MM.1S (cell line): ENCODE measurements around the gene UPK1A.

Source experiments
- DNase-seq: peaks from one replicate; pipeline ENCODE4 v3.0.0-alpha.2; 2015
- H2AFZ ChIP-seq: fragments of 300-600 bp; sonication (generic); 2 replicates; pipeline ENCODE4 v1.6.0; 2016; ENCODE audit warnings: antibody characterized with exemption, low read length
- H3F3A ChIP-seq: fragments of 300-600 bp; sonication (generic); 2 replicates; pipeline ENCODE4 v1.6.1; 2016; ENCODE audit warnings: mild to moderate bottlenecking, antibody characterized with exemption, low read length, moderate library complexity, mixed read lengths; ENCODE audit not compliant: insufficient read depth
- H3K27ac ChIP-seq: fragments of 300-600 bp; sonication (generic); 2 replicates; pipeline ENCODE4 v1.5.1; 2016; ENCODE audit warnings: mild to moderate bottlenecking, low read length
- H3K27me3 ChIP-seq: fragments of 300-600 bp; sonication (generic); replicated peaks from 2 replicates; pipeline ENCODE4 v1.6.0; 2016; ENCODE audit warnings: low read length; ENCODE audit not compliant: insufficient read depth
- H3K36me3 ChIP-seq: fragments of 300-600 bp; sonication (generic); replicated peaks from 2 replicates; pipeline ENCODE4 v1.6.1; 2016; ENCODE audit warnings: mild to moderate bottlenecking, low read length, mixed read lengths; ENCODE audit not compliant: insufficient read depth
- H3K4me1 ChIP-seq: fragments of 300-600 bp; sonication (generic); 2 replicates; pipeline ENCODE4 v1.6.1; 2016; ENCODE audit warnings: low read length, mixed read lengths
- H3K4me2 ChIP-seq: fragments of 300-600 bp; sonication (generic); 2 replicates; pipeline ENCODE4 v1.6.0; 2016; ENCODE audit warnings: low read depth, low read length
- H3K4me3 ChIP-seq: fragments of 300-600 bp; sonication (generic); 2 replicates; pipeline ENCODE4 v1.5.1; 2016; ENCODE audit warnings: low read length, mixed read lengths
- H3K79me2 ChIP-seq: fragments of 300-600 bp; sonication (generic); 2 replicates; pipeline ENCODE4 v1.6.1; 2016; ENCODE audit warnings: mixed run types, low read length, mixed read lengths
- H3K9ac ChIP-seq: fragments of 300-600 bp; sonication (generic); 2 replicates; pipeline ENCODE4 v1.6.1; 2016; ENCODE audit warnings: low read length, mixed read lengths
- H3K9me2 ChIP-seq: fragments of 300-600 bp; sonication (generic); replicated peaks from 2 replicates; pipeline ENCODE4 v1.6.1; 2016; ENCODE audit warnings: mild to moderate bottlenecking, low read length, mixed read lengths; ENCODE audit not compliant: insufficient read depth
- H3K9me3 ChIP-seq: fragments of 300-600 bp; sonication (generic); replicated peaks from 2 replicates; pipeline ENCODE4 v1.6.1; 2016; ENCODE audit warnings: mild to moderate bottlenecking, low read length, mixed read lengths; ENCODE audit not compliant: insufficient read depth
- H4K20me1 ChIP-seq: fragments of 300-600 bp; sonication (generic); 2 replicates; pipeline ENCODE4 v1.6.1; 2016; ENCODE audit warnings: mild to moderate bottlenecking, low read length, moderate library complexity, mixed read lengths; ENCODE audit not compliant: insufficient read depth
- CTCF ChIP-seq: fragments of 300-600 bp; sonication (generic); IDR thresholded peaks from 2 replicates; pipeline ENCODE4 v1.5.1; 2016; ENCODE audit warnings: antibody characterized with exemption, low read length, mixed read lengths
- EZH2 ChIP-seq: fragments of 300-600 bp; sonication (generic); optimal IDR thresholded peaks from 2 replicates; pipeline ENCODE3; 2017; ENCODE audit warnings: low read depth, mild to moderate bottlenecking, antibody characterized with exemption, low read length, mixed read lengths
- EZH2phosphoT487 ChIP-seq: fragments of 300-600 bp; sonication (generic); IDR thresholded peaks from 2 replicates; pipeline ENCODE4 v1.6.1; 2018; ENCODE audit warnings: antibody characterized with exemption, low read length

UPK1A gene

GRCh38 chr19:35724560-35724959, 58.2 kb downstream of the UPK1A start:
- Histone ChIP-seq H3K4me1 (no peaks in the 10 kb centered on the region), H3K36me3 (peaks cover 7% of the 10 kb centered on the region; the same call in 1 of the 2 replicates), H3F3A (no peaks in the 10 kb centered on the region), H4K20me1 (no peaks in the 10 kb centered on the region), H3K4me2 (no peak overlapping the region), H3K4me3 (no peak overlapping the region), H3K27ac (no peak overlapping the region), H2AFZ (no peak overlapping the region), H3K79me2 (peaks cover 26% of the 10 kb centered on the region), H3K27me3 (no peaks in the 10 kb centered on the region), H3K9ac (no peak overlapping the region), H3K9me3 (no peaks in the 10 kb centered on the region), H3K9me2 (no peaks in the 10 kb centered on the region)
- DNase-seq = no peak
- TF ChIP-seq EZH2phosphoT487 (no peak), CTCF (no peak), EZH2 (no peak)

- H3F3A ChIP-seq = no peaks in the 10 kb centered on the region
- peaks cover 18% of the 10 kb centered on the region for H3K79me2 ChIP-seq
- no peaks in the 10 kb centered on the region for H3K4me1 ChIP-seq
- no peak overlapping the region for H3K27ac ChIP-seq
- no peaks in the 10 kb centered on the region for H3K27me3 ChIP-seq
- no peak overlapping the region for H3K4me2 ChIP-seq
- H3K36me3 ChIP-seq = peaks cover 7% of the 10 kb centered on the region; the same call in 1 of the 2 replicates
- H3K4me3 ChIP-seq = no peak overlapping the region
- H2AFZ ChIP-seq = no peak overlapping the region
- H3K9me3 ChIP-seq = no peaks in the 10 kb centered on the region
- no peak for DNase-seq
- H3K9ac ChIP-seq = no peak overlapping the region
- H4K20me1 ChIP-seq = no peaks in the 10 kb centered on the region
- TF ChIP-seq CTCF (no peak), EZH2phosphoT487 (no peak), EZH2 (no peak)
- no peaks in the 10 kb centered on the region for H3K9me2 ChIP-seq
Observed at GRCh38 chr19:35725216-35725861, 59.0 kb downstream of the UPK1A start.

- no peaks in the 10 kb centered on the region for H3K9me2 ChIP-seq
- no peaks in the 10 kb centered on the region for H4K20me1 ChIP-seq
Observed at GRCh38 chr19:35727053-35727955, 61.0 kb downstream of the UPK1A start.

More at GRCh38 chr19:35727053-35727955, 61.0 kb downstream of the UPK1A start:
- Histone ChIP-seq H3K9ac (no peak overlapping the region), H3K9me3 (no peaks in the 10 kb centered on the region), H3K36me3 (peaks cover 7% of the 10 kb centered on the region; the same call in 1 of the 2 replicates), H3K27ac (no peak overlapping the region), H3K4me2 (no peak overlapping the region), H3K79me2 (peaks cover 4% of the 10 kb centered on the region; the same call in 1 of the 2 replicates), H2AFZ (no peak overlapping the region), H3F3A (no peaks in the 10 kb centered on the region), H3K27me3 (no peaks in the 10 kb centered on the region), H3K4me1 (no peaks in the 10 kb centered on the region), H3K4me3 (no peak overlapping the region)
- no peak for DNase-seq
- no peak for TF ChIP-seq EZH2phosphoT487
- no peak for TF ChIP-seq EZH2
- no peak for TF ChIP-seq CTCF
